ENCODE data around the gene TPCN2.
A peak's percentile ranks its signal among the peaks of the same experiment; 100 is the strongest.

The TPCN2 gene

DNA sequence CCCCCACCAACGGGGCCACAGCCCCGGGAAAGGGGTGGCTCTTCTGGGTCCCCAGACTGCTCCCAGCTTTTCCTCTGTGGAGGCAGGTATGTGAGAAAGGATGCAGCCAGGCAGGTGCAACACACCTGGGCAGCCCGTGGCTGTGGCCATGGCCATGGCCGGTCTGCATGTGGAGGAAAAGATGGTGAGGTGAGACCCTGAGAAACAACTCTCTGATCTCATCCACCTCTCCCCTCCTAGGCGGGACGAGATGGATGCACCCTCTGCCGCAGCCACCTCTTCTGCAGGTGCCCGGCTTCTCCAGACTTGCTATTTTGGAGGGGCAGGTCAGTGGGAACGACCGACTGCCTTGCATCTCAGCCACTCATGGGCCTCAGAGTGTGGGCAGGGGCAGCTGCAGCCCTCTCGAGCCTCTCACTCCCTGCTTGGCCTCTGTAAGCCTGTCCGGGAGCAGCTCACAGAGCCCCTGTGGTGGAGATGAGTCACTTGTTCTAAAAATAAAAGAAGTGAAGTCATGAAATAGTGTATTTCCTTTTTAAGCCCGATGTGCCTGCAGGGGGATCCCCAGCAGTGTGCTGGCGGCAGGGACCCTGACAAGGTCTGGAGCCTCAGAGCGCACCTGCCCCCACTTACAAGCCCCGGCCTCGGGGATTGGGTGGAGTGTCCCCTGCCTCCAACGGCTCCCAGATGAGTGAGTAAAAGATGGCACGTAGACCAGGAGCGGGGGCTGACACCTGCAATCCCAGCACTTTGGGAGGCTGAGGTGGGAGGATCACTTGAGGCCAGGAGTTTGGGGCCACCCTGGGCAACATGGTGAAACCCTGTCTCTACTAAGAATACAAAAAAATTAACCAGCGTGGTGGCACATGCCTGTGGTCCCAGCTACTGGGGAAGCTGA is 117.7 kb downstream of the TPCN2 start:
- DNase-seq (ENCODE audit: low spot score) = peak; percentile 94

DNA sequence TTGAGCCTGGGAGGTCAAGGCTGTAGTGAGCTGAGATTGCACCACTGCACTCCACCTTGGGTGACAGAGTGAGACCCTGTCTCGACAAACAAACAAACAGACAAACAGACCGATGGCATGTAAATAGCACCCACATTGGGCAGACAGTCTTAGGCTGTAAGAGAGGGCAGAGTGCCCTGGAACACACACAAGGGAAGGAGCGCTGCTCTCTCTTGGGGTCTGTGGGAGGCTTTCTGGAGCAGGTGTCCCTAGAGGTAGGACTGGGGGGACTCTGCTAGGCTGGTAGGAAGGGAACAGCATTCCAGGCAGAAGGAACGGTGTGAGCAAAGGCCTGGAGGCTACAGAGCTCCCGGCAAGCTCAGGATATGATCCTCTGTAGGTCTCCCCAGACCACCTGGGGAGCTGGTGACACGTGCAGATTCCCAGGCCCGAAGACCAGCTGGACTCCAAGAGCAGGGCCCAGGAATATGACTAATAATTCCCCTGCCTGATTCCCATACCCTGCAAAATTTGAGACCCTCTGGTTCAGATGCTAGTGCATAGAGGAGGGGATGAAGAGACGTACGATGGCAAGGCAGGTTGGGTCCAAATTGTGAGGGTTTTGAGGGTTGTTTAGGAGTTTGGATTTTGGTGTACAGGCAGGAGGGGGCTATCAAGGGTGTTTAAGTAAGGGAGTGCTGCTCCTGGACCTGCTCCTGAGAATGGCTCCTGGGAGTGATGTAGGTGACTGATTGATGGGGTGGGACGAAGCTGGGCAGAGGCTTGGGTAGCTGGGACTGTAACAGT is 118.6 kb downstream of the TPCN2 start:
- no peak for DNase-seq (ENCODE audit: low spot score)

DNA sequence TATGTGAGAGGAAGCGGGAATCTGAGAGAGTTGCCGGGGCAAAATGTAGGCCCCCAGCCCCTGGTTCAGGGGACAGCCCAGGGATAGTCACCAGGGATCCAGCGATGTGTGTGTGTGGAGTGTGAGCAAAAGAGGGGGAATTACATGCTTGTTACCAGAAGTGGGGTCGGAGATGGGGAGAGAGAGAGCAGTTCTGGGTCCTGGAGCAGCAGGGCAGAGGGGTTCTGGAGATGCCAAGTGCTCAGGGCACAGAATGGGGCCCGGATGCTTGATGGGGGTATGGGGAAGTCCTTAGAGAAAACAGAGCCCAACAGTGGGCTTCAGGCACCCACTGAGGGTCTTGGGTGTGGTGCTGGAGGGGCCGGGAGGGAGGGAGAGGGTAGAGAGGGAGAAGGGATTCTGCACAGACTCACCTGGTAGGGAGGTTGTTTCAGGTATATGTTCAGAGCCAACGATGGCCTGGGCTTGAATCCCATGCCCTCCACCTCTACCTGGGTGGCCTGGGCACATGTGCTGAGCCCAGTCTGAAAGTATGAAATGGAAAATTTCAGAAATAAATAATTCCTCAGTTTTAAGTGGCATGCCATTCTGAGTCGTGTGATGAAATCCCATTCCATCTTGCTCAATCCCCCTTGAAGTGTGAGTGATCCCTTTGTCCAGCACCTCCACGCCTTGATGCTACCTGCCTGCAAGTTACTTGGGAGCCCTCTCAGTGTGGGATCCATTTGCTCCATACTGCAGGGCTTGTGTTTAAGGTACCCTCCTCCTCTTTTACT is 119.4 kb downstream of the TPCN2 start:
- no peak for DNase-seq (ENCODE audit: low spot score)

DNA sequence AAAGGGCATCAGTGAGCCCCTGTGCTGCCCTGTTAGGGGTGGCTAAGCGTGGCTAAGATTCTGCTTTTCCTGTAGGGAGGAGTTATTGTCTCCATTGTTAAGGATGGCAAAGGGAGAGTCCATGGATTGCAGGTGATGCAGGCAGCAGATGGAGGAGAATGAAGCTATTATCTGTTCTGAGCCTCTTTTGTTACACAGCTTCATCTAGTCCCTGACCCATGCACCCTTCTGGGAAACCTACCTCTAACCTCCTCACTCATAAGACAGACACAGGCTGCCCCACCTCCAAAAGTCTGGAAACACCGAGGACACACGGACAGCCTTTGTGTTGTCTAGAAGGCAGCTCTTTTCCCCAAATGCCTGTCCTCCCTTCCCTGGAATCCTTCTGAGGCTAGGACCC is 120.7 kb downstream of the TPCN2 start:
- no peak for DNase-seq (ENCODE audit: low spot score)

DNA sequence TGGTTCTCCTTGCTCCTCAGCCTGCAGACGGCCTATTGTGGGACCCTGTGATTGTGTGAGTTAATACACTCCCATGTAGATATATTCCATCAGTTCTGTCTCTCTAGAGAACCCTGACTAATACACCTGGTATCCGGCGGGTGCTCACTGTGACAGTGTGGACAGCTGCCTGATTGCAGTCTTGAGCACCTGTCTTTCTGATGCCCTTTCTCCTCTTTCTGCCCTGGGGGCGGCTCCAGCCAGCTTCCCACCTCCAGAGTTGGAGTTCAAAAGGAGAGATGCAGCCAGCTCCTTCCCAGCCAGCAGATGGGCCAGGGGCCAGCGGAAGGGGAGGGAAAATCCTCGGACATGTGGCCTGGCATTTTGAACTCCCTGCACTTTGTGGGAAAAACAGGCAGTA is 122.0 kb downstream of the TPCN2 start:
- no peak for DNase-seq (ENCODE audit: low spot score)

DNA sequence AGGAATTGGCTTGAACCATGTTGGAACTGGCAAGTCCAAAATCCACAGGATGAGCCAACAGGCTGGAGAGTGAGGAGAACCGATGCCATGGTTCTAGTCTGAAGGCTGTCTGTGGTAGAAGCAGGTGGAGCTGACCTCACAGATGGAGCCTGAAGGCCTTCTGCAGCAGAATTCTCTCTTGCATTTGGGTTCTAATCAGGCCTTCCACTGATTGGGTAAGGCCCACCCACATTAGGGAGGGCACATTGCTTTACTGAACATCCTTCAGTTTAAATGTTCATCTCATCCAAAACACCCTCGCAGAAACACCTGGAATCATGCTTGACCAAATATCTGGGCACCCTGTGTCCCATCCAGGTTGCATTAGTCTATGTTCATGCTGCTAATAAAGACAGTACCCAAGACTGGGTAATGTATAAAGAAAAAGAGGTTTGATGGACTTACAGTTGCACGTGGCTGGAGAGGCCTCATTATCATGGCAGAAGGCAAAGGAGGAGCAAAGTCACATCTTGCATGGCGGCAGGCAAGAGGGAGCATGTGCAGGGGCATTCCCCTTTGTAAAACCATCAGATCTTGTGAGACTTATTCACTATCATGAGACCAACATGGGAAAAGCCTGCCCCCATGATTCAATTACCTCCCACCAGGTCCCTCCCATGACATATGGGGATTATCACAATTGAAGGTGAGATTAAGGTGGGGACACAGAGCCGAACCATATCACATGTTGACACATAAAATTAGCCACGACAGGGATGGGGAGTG is 122.9 kb downstream of the TPCN2 start:
- DNase-seq (ENCODE audit: low spot score) = no peak

DNA sequence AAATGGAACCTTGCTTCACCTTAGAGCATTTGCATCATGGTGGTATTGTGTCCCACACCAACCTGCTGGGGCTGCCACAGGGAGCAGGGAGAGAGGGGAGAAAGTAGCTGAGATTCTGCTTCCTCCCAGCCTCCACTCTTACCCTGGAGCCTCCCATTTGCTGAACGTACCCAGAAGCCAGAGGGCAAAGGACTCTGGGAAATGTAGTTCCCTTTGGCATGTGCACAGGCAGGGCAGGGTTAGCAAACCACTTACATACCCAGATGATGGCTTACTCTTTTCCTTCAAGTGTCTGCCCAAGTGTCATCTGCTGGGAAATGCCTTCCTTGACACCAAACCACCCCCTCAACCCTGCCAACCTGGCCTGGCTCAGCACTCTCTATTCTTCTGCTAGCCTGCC is 123.9 kb downstream of the TPCN2 start:
- peak; percentile 39 for DNase-seq (ENCODE audit: low spot score)

DNA sequence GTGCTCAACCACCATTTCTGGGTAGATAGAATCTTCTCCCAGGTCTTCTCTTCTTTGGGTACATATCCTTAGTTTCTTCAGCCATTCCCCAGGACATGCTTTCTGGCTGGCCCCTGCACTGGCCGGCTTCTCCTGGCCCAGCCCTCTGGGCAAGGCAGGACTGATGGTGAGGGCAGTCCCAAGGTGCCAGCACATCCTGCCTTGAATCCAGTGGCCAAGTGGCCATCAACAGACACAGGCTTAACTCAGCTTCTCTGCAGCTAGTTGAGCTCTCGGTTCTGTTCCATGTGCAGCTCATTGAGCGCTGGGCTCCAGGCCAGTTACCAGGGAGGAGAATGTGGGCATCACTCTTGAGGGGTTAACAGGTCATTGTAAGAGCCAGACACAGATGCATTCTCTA is 124.6 kb downstream of the TPCN2 start:
- DNase-seq (ENCODE audit: low spot score) = no peak

DNA sequence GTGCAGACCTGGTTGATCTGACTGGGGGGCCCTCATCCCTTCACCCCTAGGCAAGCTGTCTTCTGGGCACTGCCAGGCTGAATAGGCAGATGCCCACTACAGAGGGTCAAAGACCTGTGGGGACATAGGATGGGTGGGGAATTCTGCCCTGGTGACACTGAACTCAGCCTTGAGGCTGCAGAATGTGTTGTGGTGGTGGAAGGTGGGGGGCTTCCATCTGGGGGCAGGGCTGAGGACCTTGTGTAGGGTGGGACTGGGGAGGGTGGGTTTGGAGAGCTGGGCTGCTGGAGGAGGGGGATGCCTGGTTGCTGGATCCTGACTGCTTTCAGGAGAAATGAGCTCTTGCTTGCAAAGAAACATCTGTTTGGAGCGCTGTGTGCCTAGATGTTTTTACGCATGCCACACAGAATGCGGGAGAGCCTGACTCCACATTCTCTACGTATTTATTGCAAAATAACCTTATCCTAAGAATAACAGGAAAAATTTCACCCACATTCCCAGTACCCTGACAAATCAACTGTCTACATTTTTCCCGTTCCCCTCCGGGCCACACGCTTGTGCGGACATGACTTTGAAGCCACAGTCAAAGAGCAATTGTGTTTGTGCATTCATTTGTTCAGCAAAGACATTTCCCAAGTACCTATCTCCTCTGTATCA is 125.3 kb downstream of the TPCN2 start:
- DNase-seq (ENCODE audit: low spot score) = peak; percentile 55

DNA sequence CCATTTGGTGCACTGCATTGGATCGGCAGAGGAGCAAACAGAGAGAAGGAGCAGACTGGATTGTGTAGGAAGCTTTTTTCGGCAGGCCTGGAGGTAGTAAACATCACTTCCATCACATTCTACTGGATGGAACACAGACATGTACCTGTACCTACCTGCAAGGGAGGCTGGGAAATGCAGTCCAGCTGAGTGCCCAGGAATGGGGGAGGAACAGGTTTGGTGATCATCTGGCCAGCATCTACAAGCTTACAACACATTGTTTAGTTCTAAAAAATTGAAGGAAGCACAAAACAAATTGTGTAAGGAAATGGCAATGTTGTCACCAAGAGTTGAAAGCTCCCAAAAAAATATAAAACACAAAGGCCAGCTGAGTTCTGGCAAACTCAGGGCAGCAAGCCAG is 126.1 kb downstream of the TPCN2 start:
- no peak for DNase-seq (ENCODE audit: low spot score)

DNA sequence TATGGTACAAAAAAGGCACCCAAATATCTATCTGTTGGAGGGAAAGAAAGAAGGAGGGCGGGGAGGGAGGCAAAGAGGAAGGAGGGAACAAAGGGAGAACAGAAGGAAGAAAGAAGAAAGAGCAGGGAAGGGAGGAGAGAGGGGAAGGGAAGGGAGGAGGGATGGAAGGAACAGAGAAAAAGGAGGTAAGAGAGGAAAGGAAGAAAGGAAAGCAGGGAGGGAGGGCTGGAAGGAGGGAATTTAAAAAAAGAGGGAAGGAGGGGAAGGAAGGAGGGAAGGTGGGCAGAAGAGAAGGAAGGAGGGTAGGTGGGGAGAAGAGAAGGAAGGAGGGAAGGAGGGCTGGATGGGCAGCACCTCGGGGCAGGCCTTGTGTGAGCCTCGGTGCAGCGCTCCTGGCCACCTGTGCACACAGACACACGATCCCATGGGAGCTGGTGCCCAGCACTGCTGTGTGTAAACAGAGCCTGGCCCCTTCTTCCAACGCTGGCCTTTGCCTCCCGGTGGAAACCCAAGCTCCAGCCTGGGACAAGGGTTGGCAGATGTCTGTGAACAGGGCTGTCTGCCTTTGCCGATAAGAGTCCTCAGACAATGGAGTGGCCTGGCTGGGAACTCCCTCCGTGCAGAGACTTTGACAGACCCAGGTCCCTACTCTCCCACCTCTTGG is 130.2 kb downstream of the TPCN2 start:
- no peak for DNase-seq (ENCODE audit: low spot score)

DNA sequence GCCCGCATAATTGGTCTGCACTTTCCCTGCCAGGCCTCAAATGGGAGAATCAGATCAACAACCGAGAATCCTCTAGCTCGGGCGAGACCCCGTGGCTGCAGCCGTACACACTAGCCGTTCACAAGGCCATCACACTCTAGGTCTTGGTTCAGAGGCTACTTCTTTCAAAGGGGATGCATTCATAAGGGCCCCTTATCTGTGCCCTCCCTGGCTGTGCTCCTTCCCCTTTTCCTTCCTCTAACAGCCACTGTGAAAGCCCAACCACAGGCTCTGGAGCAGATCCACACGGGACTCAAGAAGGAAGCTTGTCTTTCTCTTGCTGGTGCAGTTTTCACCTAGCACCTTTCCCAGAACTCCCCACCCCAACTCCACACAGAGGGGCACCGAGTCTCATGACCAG is 131.5 kb downstream of the TPCN2 start:
- no peak for DNase-seq (ENCODE audit: low spot score)

DNA sequence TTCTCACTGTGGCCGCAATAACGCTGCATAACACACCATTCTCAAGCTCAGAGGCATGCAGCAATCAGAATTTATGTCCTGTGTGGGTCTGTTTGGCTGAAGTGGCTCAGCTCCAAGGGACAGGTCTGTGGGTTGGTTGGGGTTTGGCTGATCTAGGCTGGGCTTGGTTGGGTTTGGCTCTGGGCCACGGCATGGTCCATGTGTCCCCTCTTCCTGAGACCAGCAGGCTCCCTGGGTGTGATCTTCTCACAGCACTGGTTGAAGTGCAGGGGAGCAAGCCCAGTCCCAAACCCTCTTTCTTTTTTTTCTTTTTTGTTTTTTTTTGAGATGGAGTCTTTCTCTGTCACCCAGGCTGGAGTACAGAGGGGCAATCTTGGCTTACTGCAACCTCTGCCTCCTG is 132.0 kb downstream of the TPCN2 start:
- no peak for DNase-seq (ENCODE audit: low spot score)

DNA sequence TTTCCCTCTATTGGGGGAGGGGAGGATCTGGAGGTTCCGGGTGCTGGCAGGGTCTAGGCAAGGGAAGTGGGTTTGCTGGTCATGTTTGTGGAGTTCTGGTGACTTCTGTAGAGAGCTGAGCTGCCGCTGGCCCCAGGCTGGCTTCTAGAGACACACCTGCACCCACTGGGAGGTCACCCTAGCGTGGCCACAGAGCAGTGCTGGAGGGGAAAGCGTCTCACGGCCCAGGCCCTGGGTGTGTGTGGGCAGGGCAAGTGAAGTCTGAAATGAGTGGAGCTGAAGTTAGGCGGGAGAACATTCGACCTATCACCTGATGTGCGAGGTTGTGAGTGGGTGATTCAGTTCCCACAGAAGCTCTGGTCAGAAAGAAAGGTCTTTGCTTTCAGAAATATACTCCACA is 134.9 kb downstream of the TPCN2 start:
- no peak for DNase-seq (ENCODE audit: low spot score)
